ENCODE data around the gene GBA2.

GBA2 gene

DNA sequence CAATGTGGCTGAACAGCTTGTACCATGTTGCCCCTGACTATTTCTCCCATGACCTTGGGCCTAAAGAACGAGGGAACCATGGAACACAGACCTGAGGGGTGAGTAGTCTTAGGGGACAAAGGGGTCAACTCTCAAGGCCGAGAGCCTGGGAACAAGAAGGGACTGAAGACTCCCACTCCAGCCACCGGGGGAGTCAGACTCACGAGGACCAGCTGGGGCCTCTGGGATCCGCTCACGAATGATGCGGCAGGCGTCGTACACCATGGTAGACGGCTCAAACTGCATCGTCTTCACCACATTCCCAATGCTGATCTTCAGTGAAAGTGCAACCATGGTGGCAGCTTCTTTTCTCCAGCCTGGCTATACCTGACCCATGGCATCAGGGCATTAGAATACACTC lies 23.7 kb downstream of the GBA2 start:
- H3K27me3 ChIP-seq (replicated peaks in 2 of 5; ENCODE audit: control insufficient read depth in 4 of 5, insufficient read depth in 5 of 5, low read length in 4 of 5) = no peaks in the 10 kb centered on the region
- H3K9me3 ChIP-seq (ENCODE audit: control extremely low read depth in 1 of 5, control insufficient read depth in 4 of 5, insufficient read depth in 2 of 5, low read depth in 1 of 5, low read length in 4 of 5) = no peaks in the 10 kb centered on the region
- 99% methylated on average over 11 of the region's 11 CpGs for WGBS (ENCODE audit: insufficient coverage)
- no peak overlapping the region for H3K27ac ChIP-seq (ENCODE audit: insufficient read depth in 1 of 2, low read depth in 1 of 2, low read length in 2 of 2, poor library complexity in 1 of 2, severe bottlenecking in 2 of 2)
- CTCF ChIA-PET = interaction anchor here (0.8 to 11.2 kb wide), 10 partner anchors 10 to 79 kb away, joined by 3 to 190 read pairs (median 11); partner anchors contain the start of genes GBA2 and RGP1
- peaks cover 29 to 44% (median 42%) of the 10 kb centered on the region in 4 experiments for H3K4me1 ChIP-seq (ENCODE audit: control extremely low read depth in 1 of 4, control insufficient read depth in 4 of 4, insufficient read depth in 4 of 4, low read length in 3 of 4)
- H3K36me3 ChIP-seq (ENCODE audit: control insufficient read depth in 4 of 4, insufficient read depth in 4 of 4, low read length in 3 of 4) = peaks cover 18 to 51% (median 42%) of the 10 kb centered on the region in 4 experiments
- DNase-seq = no peak
- POLR2A ChIA-PET = interaction anchor here (0.7 kb wide), 1 partner anchor 34 kb away, joined by 3 read pairs; no protein-coding TSS in a partner anchor
- H3K4me3 ChIP-seq (ENCODE audit: control insufficient read depth in 1 of 7, extremely low read depth in 1 of 7, insufficient read depth in 4 of 7, low read depth in 2 of 7, low read length in 6 of 7) = no peak overlapping the region

DNA sequence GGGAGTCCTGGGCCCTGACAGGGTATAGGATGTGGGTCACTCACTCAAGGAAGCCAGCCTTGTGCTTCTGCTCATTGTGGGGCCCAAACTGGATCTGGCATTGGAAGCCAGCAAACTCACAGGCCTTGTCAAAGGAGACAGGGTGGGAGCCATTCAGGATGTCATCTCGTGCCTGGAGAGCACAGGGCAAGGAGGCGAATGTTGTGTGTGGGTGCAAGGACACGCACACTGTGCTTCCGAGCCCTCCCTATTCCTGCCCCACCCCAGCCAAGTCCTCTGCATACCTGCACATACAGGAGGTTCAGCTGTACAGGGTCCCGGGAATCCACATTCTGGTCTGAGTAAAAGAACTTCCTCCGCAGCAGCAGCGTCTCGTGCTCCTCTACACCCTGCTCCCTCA lies 25.1 kb downstream of the GBA2 start:
- Histone ChIP-seq H3K36me3 (ENCODE audit: control insufficient read depth in 4 of 4, insufficient read depth in 4 of 4, low read length in 3 of 4) (peaks cover 29 to 66% (median 56%) of the 10 kb centered on the region in 4 experiments), H3K4me1 (ENCODE audit: control extremely low read depth in 1 of 4, control insufficient read depth in 4 of 4, insufficient read depth in 4 of 4, low read length in 3 of 4) (peaks cover 14 to 30% (median 28%) of the 10 kb centered on the region in 4 experiments), H3K4me3 (ENCODE audit: control insufficient read depth in 1 of 7, extremely low read depth in 1 of 7, insufficient read depth in 4 of 7, low read depth in 2 of 7, low read length in 6 of 7) (no peak overlapping the region), H3K27ac (ENCODE audit: insufficient read depth in 1 of 2, low read depth in 1 of 2, low read length in 2 of 2, poor library complexity in 1 of 2, severe bottlenecking in 2 of 2) (no peak overlapping the region), H3K9me3 (ENCODE audit: control extremely low read depth in 1 of 5, control insufficient read depth in 4 of 5, insufficient read depth in 2 of 5, low read depth in 1 of 5, low read length in 4 of 5) (no peaks in the 10 kb centered on the region), H3K27me3 (replicated peaks in 2 of 5; ENCODE audit: control insufficient read depth in 4 of 5, insufficient read depth in 5 of 5, low read length in 4 of 5) (no peaks in the 10 kb centered on the region)
- ChIA-PET POLR2A (no interaction called here), CTCF (interaction anchor here (1.0 to 13.4 kb wide), 5 partner anchors 8 to 28 kb away, joined by 3 to 190 read pairs (median 86); partner anchors contain the start of genes CREB3, GBA2, RGP1 and TLN1)
- DNase-seq = no peak
- WGBS (ENCODE audit: insufficient coverage) = 100% methylated on average over 2 of the region's 8 CpGs

DNA sequence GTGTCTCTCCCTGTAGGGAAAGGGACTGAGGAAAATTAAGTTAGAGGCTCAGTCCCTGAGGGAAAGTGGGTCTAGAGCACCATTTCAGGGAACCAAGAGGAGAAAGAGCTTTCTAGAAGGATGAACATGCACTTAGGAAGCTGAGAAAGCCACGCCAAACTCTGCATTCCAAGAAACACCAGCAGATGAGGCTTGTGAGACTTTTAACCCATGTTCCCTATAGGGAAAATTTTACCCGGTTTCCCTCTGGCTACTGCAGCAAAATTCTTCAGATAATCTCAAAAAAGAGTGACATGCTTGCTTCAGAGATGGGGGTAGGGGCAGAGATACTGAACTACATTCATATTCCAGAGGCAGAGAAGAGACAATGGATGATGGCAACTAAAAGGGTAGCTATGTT lies 25.6 kb downstream of the GBA2 start:
- Histone ChIP-seq H3K36me3 (ENCODE audit: control insufficient read depth in 4 of 4, insufficient read depth in 4 of 4, low read length in 3 of 4) (peaks cover 29 to 71% (median 60%) of the 10 kb centered on the region in 4 experiments), H3K4me3 (ENCODE audit: control insufficient read depth in 1 of 7, extremely low read depth in 1 of 7, insufficient read depth in 4 of 7, low read depth in 2 of 7, low read length in 6 of 7) (no peak overlapping the region), H3K9me3 (ENCODE audit: control extremely low read depth in 1 of 5, control insufficient read depth in 4 of 5, insufficient read depth in 2 of 5, low read depth in 1 of 5, low read length in 4 of 5) (no peaks in the 10 kb centered on the region), H3K27ac (ENCODE audit: insufficient read depth in 1 of 2, low read depth in 1 of 2, low read length in 2 of 2, poor library complexity in 1 of 2, severe bottlenecking in 2 of 2) (no peak overlapping the region), H3K4me1 (ENCODE audit: control extremely low read depth in 1 of 4, control insufficient read depth in 4 of 4, insufficient read depth in 4 of 4, low read length in 3 of 4) (peaks cover 9 to 25% (median 23%) of the 10 kb centered on the region in 4 experiments), H3K27me3 (replicated peaks in 2 of 5; ENCODE audit: control insufficient read depth in 4 of 5, insufficient read depth in 5 of 5, low read length in 4 of 5) (no peaks in the 10 kb centered on the region)
- no peak for DNase-seq
- 100% methylated on average over 2 of the region's 2 CpGs for whole genome bisulfite sequencing (ENCODE audit: insufficient coverage)
- ChIA-PET CTCF (interaction anchor here (1.0 to 13.4 kb wide), 4 partner anchors 8 to 28 kb away, joined by 3 to 190 read pairs (median 48); partner anchors contain the start of genes CREB3, GBA2, RGP1 and TLN1), POLR2A (no interaction called here)

DNA sequence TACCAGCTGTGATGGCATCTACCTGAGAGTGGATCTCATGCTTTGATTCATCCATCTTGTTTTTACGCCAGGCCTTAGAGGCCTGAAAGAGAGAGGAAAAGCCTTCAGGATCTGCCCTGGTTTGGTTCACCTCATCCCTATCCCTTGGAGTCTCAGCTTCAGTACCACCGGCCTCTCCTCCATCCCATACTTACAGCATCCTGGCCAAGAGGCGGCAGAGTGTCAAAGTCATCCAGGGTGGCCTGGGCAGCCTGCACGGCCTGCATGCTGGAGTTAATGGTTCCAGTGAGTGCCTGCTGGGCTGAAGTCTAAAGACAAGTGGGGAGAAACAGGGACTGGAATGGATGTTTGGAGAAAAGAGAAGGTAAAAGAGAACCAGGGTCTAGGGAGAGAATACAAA lies 29.5 kb downstream of the GBA2 start:
- no peak overlapping the region for H3K27ac ChIP-seq (ENCODE audit: insufficient read depth in 1 of 2, low read depth in 1 of 2, low read length in 2 of 2, poor library complexity in 1 of 2, severe bottlenecking in 2 of 2)
- no peak for DNase-seq
- H3K4me1 ChIP-seq (ENCODE audit: control extremely low read depth in 1 of 4, control insufficient read depth in 4 of 4, insufficient read depth in 4 of 4, low read length in 3 of 4) = no peaks in the 10 kb centered on the region
- WGBS (ENCODE audit: insufficient coverage) = 100% methylated on average over 3 of the region's 4 CpGs
- POLR2A ChIA-PET = no interaction called here
- no peaks in the 10 kb centered on the region for H3K27me3 ChIP-seq (replicated peaks in 2 of 5; ENCODE audit: control insufficient read depth in 4 of 5, insufficient read depth in 5 of 5, low read length in 4 of 5)
- CTCF ChIA-PET = interaction anchor here (11.1 to 13.4 kb wide), 2 partner anchors 9 to 24 kb away, joined by 86 to 94 read pairs; partner anchors contain the start of genes CREB3 and TLN1
- no peak overlapping the region for H3K4me3 ChIP-seq (ENCODE audit: control insufficient read depth in 1 of 7, extremely low read depth in 1 of 7, insufficient read depth in 4 of 7, low read depth in 2 of 7, low read length in 6 of 7)
- peaks cover 46 to 97% (median 82%) of the 10 kb centered on the region in 4 experiments for H3K36me3 ChIP-seq (ENCODE audit: control insufficient read depth in 4 of 4, insufficient read depth in 4 of 4, low read length in 3 of 4)
- H3K9me3 ChIP-seq (ENCODE audit: control extremely low read depth in 1 of 5, control insufficient read depth in 4 of 5, insufficient read depth in 2 of 5, low read depth in 1 of 5, low read length in 4 of 5) = no peaks in the 10 kb centered on the region

DNA sequence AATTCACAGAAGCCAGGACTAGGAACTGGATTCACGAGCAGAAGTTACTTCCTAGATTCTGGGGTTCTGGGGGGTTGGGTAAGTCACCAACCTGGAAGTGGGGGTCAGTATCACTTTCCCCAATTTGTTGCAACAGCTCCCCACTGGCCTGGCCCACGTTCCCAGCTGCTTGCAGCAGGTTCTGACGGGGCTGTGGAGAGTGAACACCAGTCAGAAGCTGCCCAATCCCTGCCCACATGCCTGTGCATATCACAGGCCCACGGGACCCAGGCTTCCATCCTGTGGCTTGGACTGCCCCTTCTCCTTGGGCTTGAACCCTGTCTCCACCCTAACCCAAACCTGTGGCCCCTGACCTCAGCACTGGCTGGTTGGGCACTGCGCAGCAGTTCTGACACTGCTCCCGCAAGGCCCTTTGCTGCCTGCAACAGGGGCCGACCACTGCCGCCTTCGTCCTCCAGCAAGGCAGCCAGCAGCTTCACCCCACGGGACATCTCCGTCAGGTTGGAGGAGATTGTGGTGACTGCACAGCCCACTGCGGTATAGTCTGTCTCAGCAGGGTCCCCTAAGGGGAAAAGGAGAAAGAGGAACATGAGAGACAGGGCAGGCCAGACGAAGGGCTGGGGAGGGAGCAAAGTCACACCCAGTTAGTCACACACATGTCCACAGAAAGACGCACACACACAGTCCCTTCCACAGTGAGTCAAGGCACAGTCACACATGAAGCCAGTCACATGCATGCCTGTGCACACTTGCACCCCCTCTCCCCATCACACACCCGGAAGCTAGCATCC lies 30.1 kb downstream of the GBA2 start:
- CTCF ChIA-PET = interaction anchor here (11.1 to 13.4 kb wide), 2 partner anchors 10 to 23 kb away, joined by 86 to 94 read pairs; partner anchors contain the start of genes CREB3 and TLN1
- POLR2A ChIA-PET = no interaction called here

DNA sequence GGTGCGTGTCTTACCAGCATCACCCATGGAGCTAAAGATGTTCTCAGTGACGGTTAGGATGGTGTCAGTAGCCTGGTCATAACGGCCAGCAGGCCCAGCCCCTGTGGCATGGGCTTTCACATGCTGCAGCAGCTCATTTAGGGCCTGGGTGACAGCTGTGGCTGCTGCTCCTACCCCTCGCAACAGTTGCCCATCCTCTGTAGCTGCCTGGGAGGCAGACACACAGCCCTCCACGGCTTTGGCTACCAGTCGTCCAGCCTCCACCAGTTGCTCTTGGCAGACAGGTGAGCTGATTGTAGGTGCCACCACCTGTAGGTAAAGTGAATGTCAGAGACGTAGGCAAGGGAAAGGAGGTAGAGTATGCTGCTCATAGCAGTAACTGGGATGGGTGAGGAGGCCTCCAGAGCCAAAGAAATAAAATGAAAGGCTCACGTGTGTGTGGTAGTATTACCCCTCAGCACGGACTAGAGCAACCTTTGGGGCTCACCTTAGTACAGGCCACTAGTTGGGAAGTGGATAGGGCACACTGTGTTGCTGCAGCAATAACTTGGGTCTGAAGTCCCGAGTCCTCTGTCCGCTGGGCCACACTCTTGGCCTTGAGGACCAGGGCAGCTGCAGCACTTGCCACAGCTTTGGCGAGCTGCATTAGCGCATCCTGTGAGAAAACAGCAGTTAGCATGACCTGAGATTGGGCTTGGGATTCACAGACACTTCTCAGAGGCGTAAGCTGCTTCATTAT lies 31.7 kb downstream of the GBA2 start:
- DNase-seq = no peak
- Histone ChIP-seq H3K4me3 (ENCODE audit: control insufficient read depth in 1 of 7, extremely low read depth in 1 of 7, insufficient read depth in 4 of 7, low read depth in 2 of 7, low read length in 6 of 7) (no peak overlapping the region), H3K27ac (ENCODE audit: insufficient read depth in 1 of 2, low read depth in 1 of 2, low read length in 2 of 2, poor library complexity in 1 of 2, severe bottlenecking in 2 of 2) (no peak overlapping the region), H3K27me3 (replicated peaks in 2 of 5; ENCODE audit: control insufficient read depth in 4 of 5, insufficient read depth in 5 of 5, low read length in 4 of 5) (no peaks in the 10 kb centered on the region), H3K36me3 (ENCODE audit: control insufficient read depth in 4 of 4, insufficient read depth in 4 of 4, low read length in 3 of 4) (peaks cover 49 to 97% (median 81%) of the 10 kb centered on the region in 4 experiments), H3K9me3 (ENCODE audit: control extremely low read depth in 1 of 5, control insufficient read depth in 4 of 5, insufficient read depth in 2 of 5, low read depth in 1 of 5, low read length in 4 of 5) (no peaks in the 10 kb centered on the region), H3K4me1 (ENCODE audit: control extremely low read depth in 1 of 4, control insufficient read depth in 4 of 4, insufficient read depth in 4 of 4, low read length in 3 of 4) (no peaks in the 10 kb centered on the region)
- ChIA-PET POLR2A (no interaction called here), CTCF (interaction anchor here (0.6 to 13.4 kb wide), 3 partner anchors 11 to 22 kb away, joined by 3 to 94 read pairs (median 86); partner anchors contain the start of genes CREB3 and TLN1)
- over 99% methylated on average over 14 of the region's 14 CpGs for WGBS (ENCODE audit: insufficient coverage)

More for the DNA sequence above, 30.1 kb downstream of the GBA2 start:
- H3K4me1 ChIP-seq (ENCODE audit: control extremely low read depth in 1 of 4, control insufficient read depth in 4 of 4, insufficient read depth in 4 of 4, low read length in 3 of 4) = no peaks in the 10 kb centered on the region
- no peak overlapping the region for H3K4me3 ChIP-seq (ENCODE audit: control insufficient read depth in 1 of 7, extremely low read depth in 1 of 7, insufficient read depth in 4 of 7, low read depth in 2 of 7, low read length in 6 of 7)
- peaks cover 52 to 97% (median 82%) of the 10 kb centered on the region in 4 experiments for H3K36me3 ChIP-seq (ENCODE audit: control insufficient read depth in 4 of 4, insufficient read depth in 4 of 4, low read length in 3 of 4)
- no peak overlapping the region for H3K27ac ChIP-seq (ENCODE audit: insufficient read depth in 1 of 2, low read depth in 1 of 2, low read length in 2 of 2, poor library complexity in 1 of 2, severe bottlenecking in 2 of 2)
- H3K27me3 ChIP-seq (replicated peaks in 2 of 5; ENCODE audit: control insufficient read depth in 4 of 5, insufficient read depth in 5 of 5, low read length in 4 of 5) = no peaks in the 10 kb centered on the region
- DNase-seq = peak in 1 of 3 donors; percentile 11
- WGBS (ENCODE audit: insufficient coverage) = 100% methylated on average over 8 of the region's 15 CpGs
- no peaks in the 10 kb centered on the region for H3K9me3 ChIP-seq (ENCODE audit: control extremely low read depth in 1 of 5, control insufficient read depth in 4 of 5, insufficient read depth in 2 of 5, low read depth in 1 of 5, low read length in 4 of 5)

Measured in common myeloid progenitor, CD34-positive (primary cell).